GM12874 (cell line): ENCODE data around the gene KRTAP12-4.
"Not testable (repeated sequence)": the region's sequence is repeated elsewhere in the genome, so short reads cannot be mapped to it uniquely, and the experiment has no call there.

Experiments used
- CTCF ChIP-seq: IDR thresholded peaks from 2 replicates; pipeline ENCODE4 v1.5.1; 2011; ENCODE audit warnings: low read depth, mild to moderate bottlenecking, control low read depth, low read length, moderate library complexity; ENCODE audit not compliant: insufficient read depth

The KRTAP12-4 gene

GRCh38 chr21:44649521-44650100 lies 4.8 kb downstream of the KRTAP12-4 start:
- TF ChIP-seq CTCF = no peak

DNA sequence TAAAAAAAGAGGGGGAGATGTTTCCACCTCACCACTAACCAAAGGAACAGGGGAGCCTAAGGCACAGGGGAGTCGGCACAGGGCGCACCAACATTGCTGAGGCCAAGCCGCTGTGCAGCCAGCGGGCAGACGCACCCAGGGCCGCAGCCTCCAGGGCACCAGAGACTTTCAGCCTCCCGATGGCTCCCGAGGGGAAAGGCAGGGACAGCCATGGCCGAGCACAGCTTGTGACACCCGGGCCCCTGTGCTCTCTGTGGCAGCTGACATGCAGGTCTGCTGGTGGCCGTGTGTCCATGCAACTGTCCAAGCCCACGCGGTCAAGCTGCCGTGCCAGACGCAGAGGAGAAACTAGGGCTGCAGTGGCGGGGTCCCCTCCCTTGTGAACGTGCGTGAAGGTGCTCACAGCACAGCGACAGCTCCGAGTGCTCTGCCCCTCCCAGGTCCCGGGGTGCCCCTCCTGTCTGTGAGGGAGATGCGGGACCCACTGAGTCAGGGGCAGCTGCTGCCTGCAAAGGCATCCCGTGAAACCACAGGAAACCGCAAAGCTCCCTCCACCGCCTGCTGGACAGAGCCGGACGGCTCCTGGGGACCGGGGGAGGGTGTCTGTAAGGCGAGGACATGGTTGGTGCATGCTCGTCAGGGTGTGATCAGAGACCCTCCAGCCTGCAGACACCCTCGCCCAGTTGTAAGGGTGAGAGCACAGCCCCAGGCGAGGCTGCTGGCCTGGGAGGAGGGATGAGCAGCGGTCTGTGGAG lies 5.7 kb downstream of the KRTAP12-4 start:
- TF ChIP-seq CTCF = no peak

DNA sequence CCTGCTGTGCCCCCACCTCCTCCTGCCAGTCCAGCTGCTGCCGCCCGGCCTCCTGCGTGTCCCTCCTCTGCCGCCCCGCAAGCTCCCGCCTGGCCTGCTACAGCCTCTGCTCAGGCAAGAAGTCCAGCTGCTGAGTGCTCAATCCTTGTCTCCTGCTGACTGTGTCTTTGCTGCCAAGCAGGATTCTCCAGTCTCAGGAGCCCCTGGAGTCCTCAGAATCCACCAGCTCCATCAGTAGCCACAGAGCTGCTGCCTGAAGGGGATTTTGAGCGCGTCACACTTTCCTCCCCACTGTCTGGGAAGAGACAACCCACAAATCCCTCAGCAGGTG lies 7.3 kb downstream of the KRTAP12-4 start:
- TF ChIP-seq CTCF = no peak

- TF ChIP-seq CTCF = not testable (repeated sequence)
These were observed 7.9 kb downstream of the KRTAP12-4 start, which contains the start of gene KRTAP10-11 for GRCh38 chr21:44646366-44647221. Gene KRTAP10-11 (plus strand): TSS chr21:44646414. CDS start chr21:44646459, 45 bp downstream.

GRCh38 chr21:44644878-44645277 lies 9.6 kb downstream of the KRTAP12-4 start:
- no peak for TF ChIP-seq CTCF

DNA sequence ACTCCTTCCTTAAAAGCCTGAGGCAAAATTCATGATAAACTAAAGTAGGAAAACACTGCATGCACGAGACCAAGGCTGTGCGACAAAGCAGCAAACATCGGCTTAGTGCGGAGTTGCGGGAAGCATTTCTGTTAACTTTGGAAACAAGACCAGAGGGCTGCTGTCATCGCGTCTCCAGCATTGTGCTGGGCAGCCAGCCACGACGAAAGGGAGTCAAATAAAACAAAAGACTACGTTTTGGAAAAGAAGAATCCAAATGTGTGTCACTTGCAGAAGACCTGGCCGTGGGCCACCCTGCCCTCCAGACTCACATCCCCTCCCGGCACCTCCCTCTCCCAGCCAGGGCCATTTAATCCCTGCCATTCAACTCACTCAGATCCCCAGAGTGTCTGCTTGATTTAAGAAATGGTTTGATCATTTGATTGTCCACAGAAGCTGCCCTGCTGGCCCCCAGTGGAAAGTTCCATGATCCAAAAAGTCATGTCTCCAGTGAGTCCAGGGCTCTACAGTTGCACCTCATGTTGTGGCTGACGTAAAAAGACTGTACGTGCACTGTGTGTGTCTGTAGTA lies 10.6 kb downstream of the KRTAP12-4 start:
- no peak for TF ChIP-seq CTCF

GRCh38 chr21:44640761-44641160 lies 13.7 kb downstream of the KRTAP12-4 start:
- TF ChIP-seq CTCF = no peak
